Spleen (tissue), 7 donors: ENCODE data around the gene BLVRB.

Experiments used
- POLR2A ChIP-seq, 3 donors: fragments of 450-650 bp; IDR thresholded peaks; one replicate each; pipeline ENCODE4 v1.5.1; 2017; ENCODE audit warnings: antibody characterized with exemption in 3 of 3, mild to moderate bottlenecking in 1 of 3
- POLR2AphosphoS5 ChIP-seq, 3 donors: sonication (generic); formaldehyde crosslinking; IDR thresholded peaks; one replicate each; pipeline ENCODE4 v1.5.1; 2017; ENCODE audit warnings: antibody characterized with exemption in 3 of 3
- TF ChIP-seq, protein P1 (sequence below), 11 experiments: fragments of 200-600 bp in 7 of 11; fragments of 450-650 bp in 4 of 11; sonication (generic) in 4 of 11; IDR thresholded peaks in 8 of 11; conservative IDR thresholded peaks in 3 of 11; 1 replicate in 7 of 11; 2 replicates in 4 of 11; pipeline versions ENCODE4 v1.4.0 to v1.8.0; 2016 to 2021; ENCODE audit warnings: antibody characterized with exemption in 11 of 11, inconsistent platforms in 4 of 11, mild to moderate bottlenecking in 1 of 11
- donor health status: DM: no; HTN: no; CAD: no; lungs with moderate emphysema.
- donor health status: DM: no; HTN: no; CAD: no.
- donor health status: DM: no; HTN: no; CAD: no.

DNA sequence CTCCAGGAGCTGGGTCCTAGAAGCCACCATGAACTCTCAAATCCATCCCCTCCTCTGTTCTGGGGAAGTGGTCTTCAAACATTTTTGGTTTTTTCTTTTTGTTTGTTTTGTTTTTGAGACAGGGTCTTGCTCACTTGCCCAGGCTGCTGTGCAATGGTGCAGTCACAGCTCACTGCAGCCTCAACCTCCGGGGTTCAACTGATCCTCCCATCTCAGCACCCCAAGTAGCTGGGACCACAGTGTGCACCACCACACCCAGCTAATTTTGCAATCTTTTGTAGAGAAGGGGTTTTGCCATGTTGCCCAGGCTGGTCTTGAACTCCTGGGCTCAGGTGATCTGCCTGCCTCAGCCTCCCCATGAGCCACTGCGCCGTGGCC, 7.0 kb downstream of the BLVRB start:
- TF ChIP-seq, protein P1, sequence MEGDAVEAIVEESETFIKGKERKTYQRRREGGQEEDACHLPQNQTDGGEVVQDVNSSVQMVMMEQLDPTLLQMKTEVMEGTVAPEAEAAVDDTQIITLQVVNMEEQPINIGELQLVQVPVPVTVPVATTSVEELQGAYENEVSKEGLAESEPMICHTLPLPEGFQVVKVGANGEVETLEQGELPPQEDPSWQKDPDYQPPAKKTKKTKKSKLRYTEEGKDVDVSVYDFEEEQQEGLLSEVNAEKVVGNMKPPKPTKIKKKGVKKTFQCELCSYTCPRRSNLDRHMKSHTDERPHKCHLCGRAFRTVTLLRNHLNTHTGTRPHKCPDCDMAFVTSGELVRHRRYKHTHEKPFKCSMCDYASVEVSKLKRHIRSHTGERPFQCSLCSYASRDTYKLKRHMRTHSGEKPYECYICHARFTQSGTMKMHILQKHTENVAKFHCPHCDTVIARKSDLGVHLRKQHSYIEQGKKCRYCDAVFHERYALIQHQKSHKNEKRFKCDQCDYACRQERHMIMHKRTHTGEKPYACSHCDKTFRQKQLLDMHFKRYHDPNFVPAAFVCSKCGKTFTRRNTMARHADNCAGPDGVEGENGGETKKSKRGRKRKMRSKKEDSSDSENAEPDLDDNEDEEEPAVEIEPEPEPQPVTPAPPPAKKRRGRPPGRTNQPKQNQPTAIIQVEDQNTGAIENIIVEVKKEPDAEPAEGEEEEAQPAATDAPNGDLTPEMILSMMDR (IDR thresholded peaks at IDR 0.05 in 8 of 11, conservative IDR thresholded peaks at IDR 0.05 in 3 of 11): no peak
- TF ChIP-seq POLR2A (IDR thresholded peaks at IDR 0.05): no peak
- no peak for TF ChIP-seq POLR2AphosphoS5 (IDR thresholded peaks at IDR 0.05)
